Transverse colon (tissue), 3 donors: ENCODE data around the gene ADGRF4.

ENCODE experiments used
- CTCF ChIP-seq, 5 experiments: fragments of 200-600 bp in 3 of 5; fragments of 450-650 bp in 2 of 5; sonication (generic) in 3 of 5; IDR thresholded peaks; 1 replicate in 2 of 5; 2 replicates in 3 of 5; pipeline ENCODE4 v1.5.1; 2016 to 2017; ENCODE audit warnings: antibody characterized with exemption in 5 of 5, inconsistent platforms in 3 of 5, mild to moderate bottlenecking in 2 of 5, moderate library complexity in 1 of 5
- EP300 ChIP-seq: sonication (generic); formaldehyde crosslinking; IDR thresholded peaks from one replicate; pipeline ENCODE4 v1.6.1; 2017; ENCODE audit warnings: antibody characterized with exemption, low read depth

- TF ChIP-seq EP300 = no peak
- TF ChIP-seq CTCF (IDR thresholded peaks at IDR 0.05) = no peak
Measured at GRCh38 chr6:47759364-47759763, 61.0 kb downstream of the ADGRF4 start.
